Measurements from ENCODE around the gene CABP7.

DNA sequence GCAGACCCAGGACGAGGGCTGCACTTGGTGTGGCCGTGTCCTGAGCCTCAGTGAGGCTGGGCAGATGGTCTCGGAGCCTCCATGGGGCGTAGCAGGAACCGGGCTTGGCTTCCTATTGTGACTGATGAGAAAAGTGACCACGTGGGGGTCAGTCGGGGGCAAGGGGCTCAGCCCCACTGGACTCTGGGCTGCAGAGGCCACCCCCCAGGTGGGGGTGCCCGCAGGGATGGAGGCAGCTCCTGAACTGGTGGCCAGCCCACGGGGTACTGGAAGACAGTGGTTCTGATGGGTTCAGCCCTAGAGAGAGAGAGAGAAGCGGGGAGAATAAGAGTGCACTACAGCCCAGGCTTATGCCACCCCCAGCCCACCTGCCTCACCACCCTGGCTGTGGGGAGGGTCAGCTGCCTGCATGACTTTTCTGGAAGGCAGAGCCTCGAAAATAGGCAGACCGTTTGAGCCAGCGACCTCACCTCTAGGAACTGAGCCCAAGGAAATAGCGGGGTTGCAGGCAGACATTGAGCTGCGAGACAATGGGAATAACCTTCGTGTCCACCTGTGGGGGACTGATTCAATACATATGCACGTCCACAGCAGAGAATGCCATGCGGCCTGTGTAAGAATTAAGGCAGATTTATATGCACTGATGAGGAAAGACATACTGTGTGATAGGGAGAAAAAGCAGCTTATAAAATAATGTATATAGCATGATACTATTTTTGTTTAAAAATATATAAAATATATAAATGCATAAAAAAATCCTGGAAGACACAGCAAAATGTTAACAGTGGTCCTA lies 11.5 kb downstream of the CABP7 start:
- TF ChIP-seq, protein P1, sequence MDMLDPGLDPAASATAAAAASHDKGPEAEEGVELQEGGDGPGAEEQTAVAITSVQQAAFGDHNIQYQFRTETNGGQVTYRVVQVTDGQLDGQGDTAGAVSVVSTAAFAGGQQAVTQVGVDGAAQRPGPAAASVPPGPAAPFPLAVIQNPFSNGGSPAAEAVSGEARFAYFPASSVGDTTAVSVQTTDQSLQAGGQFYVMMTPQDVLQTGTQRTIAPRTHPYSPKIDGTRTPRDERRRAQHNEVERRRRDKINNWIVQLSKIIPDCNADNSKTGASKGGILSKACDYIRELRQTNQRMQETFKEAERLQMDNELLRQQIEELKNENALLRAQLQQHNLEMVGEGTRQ (IDR thresholded peaks at IDR 0.05; ENCODE audit: borderline replicate concordance, low read depth, low read length): no peak
- TF ChIP-seq EZH2phosphoT487 (IDR thresholded peaks at IDR 0.05; ENCODE audit: borderline replicate concordance, low read depth) (no peak), POLR2AphosphoS5 (IDR thresholded peaks at IDR 0.05; ENCODE audit: low read depth, low read length) (no peak), TAF1 (IDR thresholded peaks at IDR 0.05; ENCODE audit: borderline replicate concordance, low read depth, low read length) (no peak), CHD2 (IDR thresholded peaks at IDR 0.05; ENCODE audit: low read length, partially characterized antibody) (no peak), JUND (IDR thresholded peaks at IDR 0.05) (no peak)
- TF ChIP-seq, protein P2, sequence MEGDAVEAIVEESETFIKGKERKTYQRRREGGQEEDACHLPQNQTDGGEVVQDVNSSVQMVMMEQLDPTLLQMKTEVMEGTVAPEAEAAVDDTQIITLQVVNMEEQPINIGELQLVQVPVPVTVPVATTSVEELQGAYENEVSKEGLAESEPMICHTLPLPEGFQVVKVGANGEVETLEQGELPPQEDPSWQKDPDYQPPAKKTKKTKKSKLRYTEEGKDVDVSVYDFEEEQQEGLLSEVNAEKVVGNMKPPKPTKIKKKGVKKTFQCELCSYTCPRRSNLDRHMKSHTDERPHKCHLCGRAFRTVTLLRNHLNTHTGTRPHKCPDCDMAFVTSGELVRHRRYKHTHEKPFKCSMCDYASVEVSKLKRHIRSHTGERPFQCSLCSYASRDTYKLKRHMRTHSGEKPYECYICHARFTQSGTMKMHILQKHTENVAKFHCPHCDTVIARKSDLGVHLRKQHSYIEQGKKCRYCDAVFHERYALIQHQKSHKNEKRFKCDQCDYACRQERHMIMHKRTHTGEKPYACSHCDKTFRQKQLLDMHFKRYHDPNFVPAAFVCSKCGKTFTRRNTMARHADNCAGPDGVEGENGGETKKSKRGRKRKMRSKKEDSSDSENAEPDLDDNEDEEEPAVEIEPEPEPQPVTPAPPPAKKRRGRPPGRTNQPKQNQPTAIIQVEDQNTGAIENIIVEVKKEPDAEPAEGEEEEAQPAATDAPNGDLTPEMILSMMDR (IDR thresholded peaks at IDR 0.05): no peak
- TF ChIP-seq, protein P3, sequence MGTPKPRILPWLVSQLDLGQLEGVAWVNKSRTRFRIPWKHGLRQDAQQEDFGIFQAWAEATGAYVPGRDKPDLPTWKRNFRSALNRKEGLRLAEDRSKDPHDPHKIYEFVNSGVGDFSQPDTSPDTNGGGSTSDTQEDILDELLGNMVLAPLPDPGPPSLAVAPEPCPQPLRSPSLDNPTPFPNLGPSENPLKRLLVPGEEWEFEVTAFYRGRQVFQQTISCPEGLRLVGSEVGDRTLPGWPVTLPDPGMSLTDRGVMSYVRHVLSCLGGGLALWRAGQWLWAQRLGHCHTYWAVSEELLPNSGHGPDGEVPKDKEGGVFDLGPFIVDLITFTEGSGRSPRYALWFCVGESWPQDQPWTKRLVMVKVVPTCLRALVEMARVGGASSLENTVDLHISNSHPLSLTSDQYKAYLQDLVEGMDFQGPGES (IDR thresholded peaks at IDR 0.05; ENCODE audit: low read depth, low read length): no peak
